ENCODE measurements around the gene FLRT1.

DNA sequence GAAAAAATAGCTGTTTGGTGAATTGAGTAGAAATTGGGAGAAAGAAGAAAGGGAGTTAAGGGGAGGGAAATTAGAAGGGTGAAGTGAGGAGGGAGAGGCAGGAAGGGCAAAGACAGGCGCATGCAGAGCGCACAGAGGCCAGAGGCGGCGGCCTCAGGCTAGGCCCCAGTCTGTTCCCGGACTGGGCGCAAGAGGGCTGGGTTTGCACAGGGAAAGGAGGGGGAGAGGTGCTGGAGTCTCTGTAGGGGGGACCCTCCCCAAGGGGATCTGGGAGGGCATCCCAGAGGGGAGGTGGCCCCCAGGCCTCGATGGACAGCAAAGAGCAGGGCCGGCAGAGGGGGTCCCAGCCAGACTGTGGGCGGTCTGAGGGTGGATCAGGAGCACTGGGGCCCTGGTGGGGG, 1.3 kb upstream of the FLRT1 start:
- peak; percentile 49 to 52 for TF ChIP-seq CTCF (conservative IDR thresholded peaks at IDR 0.05; ENCODE audit: low read depth in 2 of 2)
- TF ChIP-seq POLR2AphosphoS5 (IDR thresholded peaks at IDR 0.05; ENCODE audit: low read depth) = no peak
- no peak for TF ChIP-seq EZH2 (IDR thresholded peaks at IDR 0.05; ENCODE audit: low read depth, unreplicated experiment)
- TF ChIP-seq EZH2phosphoT487 (IDR thresholded peaks at IDR 0.05; ENCODE audit: unreplicated experiment) = no peak
- TF ChIP-seq ZNF331 (CRISPR knock-in tag; IDR thresholded peaks at IDR 0.05; ENCODE audit: low read depth) = no peak
- TF ChIP-seq CREB1 (CRISPR knock-in tag; IDR thresholded peaks at IDR 0.05; ENCODE audit: low read depth) = no peak
